Mononuclear cell (primary cell): ENCODE results near the gene SP9. TPM values are rescaled to one million over a fixed set of nuclear protein-coding genes. Genes with fewer than 3 reads are reported as not detected.

Source experiments
- H3K27me3 ChIP-seq: 2 replicates; pipeline ENCODE4 v1.6.0; 2011; ENCODE audit warnings: low read length, control low read depth; ENCODE audit not compliant: insufficient read depth
- H3K4me1 ChIP-seq: 2 replicates; pipeline ENCODE4 v1.5.1; 2011; ENCODE audit warnings: mild to moderate bottlenecking, low read length, control low read depth; ENCODE audit not compliant: insufficient read depth
- H3K4me3 ChIP-seq: 2 replicates; pipeline ENCODE4 v1.5.1; 2011; ENCODE audit warnings: mild to moderate bottlenecking, low read length, moderate library complexity
- H3K9me3 ChIP-seq: 2 replicates; pipeline ENCODE4 v1.5.1; 2011; ENCODE audit warnings: low read depth, mild to moderate bottlenecking, control low read depth, low read length
- total RNA-seq: library from RNA; depleted of rRNA; stranded (reverse); fragments of >200 nt; gene quantifications from one replicate; pipeline ENCODE4 v1.2.3, GENCODE V29; 2012

The SP9 gene
- total RNA-seq, 1 donor, result not detected

GRCh38 chr2:174338671-174339560 lies 4.2 kb downstream of the SP9 start:
- Histone ChIP-seq H3K4me1 (peaks cover 75% of the 10 kb centered on the region), H3K27me3 (peaks cover 94% of the 10 kb centered on the region), H3K4me3 (no peak overlapping the region), H3K9me3 (no peaks in the 10 kb centered on the region)

GRCh38 chr2:174339561-174340399 lies 5.0 kb downstream of the SP9 start:
- Histone ChIP-seq H3K27me3 (peaks cover 96% of the 10 kb centered on the region), H3K9me3 (no peaks in the 10 kb centered on the region), H3K4me3 (no peak overlapping the region), H3K4me1 (peaks cover 73% of the 10 kb centered on the region)

GRCh38 chr2:174340400-174341292 lies 5.9 kb downstream of the SP9 start:
- H3K27me3 ChIP-seq, result peaks cover 96% of the 10 kb centered on the region
- H3K4me3 ChIP-seq, result no peak overlapping the region
- H3K4me1 ChIP-seq, result peaks cover 64% of the 10 kb centered on the region
- H3K9me3 ChIP-seq, result no peaks in the 10 kb centered on the region

- no peaks in the 10 kb centered on the region for H3K9me3 ChIP-seq
- H3K4me3 ChIP-seq, result no peak overlapping the region
- H3K4me1 ChIP-seq, result peaks cover 56% of the 10 kb centered on the region
- H3K27me3 ChIP-seq, result peaks cover 93% of the 10 kb centered on the region
Measured at GRCh38 chr2:174341293-174341994, 6.7 kb downstream of the SP9 start.

GRCh38 chr2:174341995-174342685 lies 7.4 kb downstream of the SP9 start:
- H3K27me3 ChIP-seq, result peaks cover 88% of the 10 kb centered on the region
- H3K4me3 ChIP-seq, result no peak overlapping the region
- peaks cover 49% of the 10 kb centered on the region for H3K4me1 ChIP-seq
- no peaks in the 10 kb centered on the region for H3K9me3 ChIP-seq

GRCh38 chr2:174342686-174343342 lies 8.1 kb downstream of the SP9 start:
- Histone ChIP-seq H3K4me1 (peaks cover 44% of the 10 kb centered on the region), H3K27me3 (peaks cover 84% of the 10 kb centered on the region), H3K9me3 (no peaks in the 10 kb centered on the region)

GRCh38 chr2:174343343-174343622 lies 8.5 kb downstream of the SP9 start:
- H3K4me1 ChIP-seq, result peaks cover 43% of the 10 kb centered on the region
- no peak overlapping the region for H3K4me3 ChIP-seq
- peaks cover 79% of the 10 kb centered on the region for H3K27me3 ChIP-seq
- H3K9me3 ChIP-seq, result no peaks in the 10 kb centered on the region

More at GRCh38 chr2:174342686-174343342, 8.1 kb downstream of the SP9 start:
- no peak overlapping the region for H3K4me3 ChIP-seq

GRCh38 chr2:174343623-174344455 lies 9.1 kb downstream of the SP9 start:
- Histone ChIP-seq H3K4me3 (no peak overlapping the region), H3K4me1 (peaks cover 43% of the 10 kb centered on the region), H3K27me3 (peaks cover 73% of the 10 kb centered on the region), H3K9me3 (no peaks in the 10 kb centered on the region)

- Histone ChIP-seq H3K4me1 (peaks cover 41% of the 10 kb centered on the region), H3K27me3 (peaks cover 63% of the 10 kb centered on the region), H3K4me3 (no peak overlapping the region), H3K9me3 (no peaks in the 10 kb centered on the region)
Measured at GRCh38 chr2:174344716-174345461, 10.1 kb downstream of the SP9 start.

GRCh38 chr2:174350018-174350417 lies 15.3 kb downstream of the SP9 start:
- Histone ChIP-seq H3K4me3 (no peak overlapping the region), H3K9me3 (no peaks in the 10 kb centered on the region), H3K4me1 (no peaks in the 10 kb centered on the region)

GRCh38 chr2:174350593-174351181 lies 15.9 kb downstream of the SP9 start:
- no peaks in the 10 kb centered on the region for H3K4me1 ChIP-seq
- H3K27me3 ChIP-seq, result peaks cover 5% of the 10 kb centered on the region
- H3K9me3 ChIP-seq, result no peaks in the 10 kb centered on the region
- no peak overlapping the region for H3K4me3 ChIP-seq

More at GRCh38 chr2:174350018-174350417, 15.3 kb downstream of the SP9 start:
- peaks cover 12% of the 10 kb centered on the region for H3K27me3 ChIP-seq

GRCh38 chr2:174353004-174353403 lies 18.2 kb downstream of the SP9 start:
- H3K4me3 ChIP-seq, result no peak overlapping the region
- H3K4me1 ChIP-seq, result no peaks in the 10 kb centered on the region
- H3K9me3 ChIP-seq, result no peaks in the 10 kb centered on the region
- no peaks in the 10 kb centered on the region for H3K27me3 ChIP-seq
